MM.1S (cell line): ENCODE measurements around the gene SGK1.

ENCODE experiments used
- DNase-seq: peaks from one replicate; pipeline ENCODE4 v3.0.0-alpha.2; 2015
- H2AFZ ChIP-seq: fragments of 300-600 bp; sonication (generic); 2 replicates; pipeline ENCODE4 v1.6.0; 2016; ENCODE audit warnings: antibody characterized with exemption, low read length
- H3F3A ChIP-seq: fragments of 300-600 bp; sonication (generic); 2 replicates; pipeline ENCODE4 v1.6.1; 2016; ENCODE audit warnings: mild to moderate bottlenecking, antibody characterized with exemption, low read length, moderate library complexity, mixed read lengths; ENCODE audit not compliant: insufficient read depth
- H3K27ac ChIP-seq: fragments of 300-600 bp; sonication (generic); 2 replicates; pipeline ENCODE4 v1.5.1; 2016; ENCODE audit warnings: mild to moderate bottlenecking, low read length
- H3K27me3 ChIP-seq: fragments of 300-600 bp; sonication (generic); replicated peaks from 2 replicates; pipeline ENCODE4 v1.6.0; 2016; ENCODE audit warnings: low read length; ENCODE audit not compliant: insufficient read depth
- H3K36me3 ChIP-seq: fragments of 300-600 bp; sonication (generic); replicated peaks from 2 replicates; pipeline ENCODE4 v1.6.1; 2016; ENCODE audit warnings: mild to moderate bottlenecking, low read length, mixed read lengths; ENCODE audit not compliant: insufficient read depth
- H3K4me1 ChIP-seq: fragments of 300-600 bp; sonication (generic); 2 replicates; pipeline ENCODE4 v1.6.1; 2016; ENCODE audit warnings: low read length, mixed read lengths
- H3K4me2 ChIP-seq: fragments of 300-600 bp; sonication (generic); 2 replicates; pipeline ENCODE4 v1.6.0; 2016; ENCODE audit warnings: low read depth, low read length
- H3K4me3 ChIP-seq: fragments of 300-600 bp; sonication (generic); 2 replicates; pipeline ENCODE4 v1.5.1; 2016; ENCODE audit warnings: low read length, mixed read lengths
- H3K79me2 ChIP-seq: fragments of 300-600 bp; sonication (generic); 2 replicates; pipeline ENCODE4 v1.6.1; 2016; ENCODE audit warnings: mixed run types, low read length, mixed read lengths
- H3K9ac ChIP-seq: fragments of 300-600 bp; sonication (generic); 2 replicates; pipeline ENCODE4 v1.6.1; 2016; ENCODE audit warnings: low read length, mixed read lengths
- H3K9me2 ChIP-seq: fragments of 300-600 bp; sonication (generic); replicated peaks from 2 replicates; pipeline ENCODE4 v1.6.1; 2016; ENCODE audit warnings: mild to moderate bottlenecking, low read length, mixed read lengths; ENCODE audit not compliant: insufficient read depth
- H3K9me3 ChIP-seq: fragments of 300-600 bp; sonication (generic); replicated peaks from 2 replicates; pipeline ENCODE4 v1.6.1; 2016; ENCODE audit warnings: mild to moderate bottlenecking, low read length, mixed read lengths; ENCODE audit not compliant: insufficient read depth
- H4K20me1 ChIP-seq: fragments of 300-600 bp; sonication (generic); 2 replicates; pipeline ENCODE4 v1.6.1; 2016; ENCODE audit warnings: mild to moderate bottlenecking, low read length, moderate library complexity, mixed read lengths; ENCODE audit not compliant: insufficient read depth
- EZH2 ChIP-seq: fragments of 300-600 bp; sonication (generic); optimal IDR thresholded peaks from 2 replicates; pipeline ENCODE3; 2017; ENCODE audit warnings: low read depth, mild to moderate bottlenecking, antibody characterized with exemption, low read length, mixed read lengths
- EZH2phosphoT487 ChIP-seq: fragments of 300-600 bp; sonication (generic); IDR thresholded peaks from 2 replicates; pipeline ENCODE4 v1.6.1; 2018; ENCODE audit warnings: antibody characterized with exemption, low read length
- TF ChIP-seq, protein P1 (sequence below): fragments of 300-600 bp; sonication (generic); IDR thresholded peaks from 2 replicates; pipeline ENCODE4 v1.5.1; 2016; ENCODE audit warnings: antibody characterized with exemption, low read length, mixed read lengths

SGK1 gene

DNA sequence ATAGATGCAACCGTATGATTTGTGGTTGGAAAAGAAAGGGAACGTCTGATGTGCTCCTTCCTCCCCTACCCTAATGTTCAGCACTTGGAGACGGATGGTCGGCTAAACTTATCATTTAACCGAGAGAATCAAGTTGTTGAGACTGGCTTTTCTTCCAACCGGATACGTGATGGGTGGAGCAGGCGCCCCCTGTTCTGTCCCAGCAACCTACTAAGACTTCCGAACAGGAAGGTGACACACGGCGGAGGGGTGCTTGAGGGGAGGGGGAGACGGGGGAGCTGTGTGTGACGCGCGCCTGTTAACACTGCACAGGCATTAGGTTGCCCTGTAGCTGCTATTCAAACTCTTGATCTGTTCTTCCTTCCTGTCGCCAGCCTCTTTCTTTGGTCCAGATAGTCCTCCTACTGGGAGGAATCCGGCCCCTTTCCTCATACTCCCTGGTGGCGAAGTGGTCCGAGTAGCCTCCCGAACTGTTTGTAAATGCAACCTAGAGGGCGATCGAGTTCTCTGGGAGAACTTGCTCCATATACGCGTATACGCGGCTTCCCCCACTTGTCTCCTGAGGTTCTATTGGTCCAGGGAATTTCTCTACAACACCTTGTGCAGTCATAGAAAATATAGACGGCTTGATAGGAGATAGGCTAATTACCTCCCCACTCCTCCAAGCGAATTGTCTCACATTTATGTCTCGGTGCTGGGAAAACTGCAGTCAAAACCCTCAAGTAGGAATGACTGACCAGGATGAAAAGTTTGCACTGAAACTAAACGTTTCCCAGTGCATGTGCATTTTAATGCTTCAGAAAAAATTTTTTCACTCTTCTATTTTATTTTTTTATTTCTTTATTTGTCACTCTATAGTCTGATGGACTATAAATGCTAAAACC, 139.5 kb downstream of the SGK1 start:
- Histone ChIP-seq H3K9ac (peak overlapping the region; percentile 44; the same call in 1 of the 2 replicates), H3K4me3 (peak overlapping the region; percentile 55), H3F3A (peaks cover 12% of the 10 kb centered on the region), H3K4me2 (peak overlapping the region; percentile 74), H3K4me1 (peaks cover 13% of the 10 kb centered on the region), H3K79me2 (peaks cover 12% of the 10 kb centered on the region), H3K9me3 (no peaks in the 10 kb centered on the region), H3K36me3 (no peaks in the 10 kb centered on the region; the same call in 1 of the 2 replicates), H3K27me3 (no peaks in the 10 kb centered on the region), H3K27ac (peak overlapping the region; percentile 20; the same call in 1 of the 2 replicates), H3K9me2 (no peaks in the 10 kb centered on the region), H2AFZ (peak overlapping the region; percentile 93), H4K20me1 (0 out of 2 replicates have a peak, but pooled peaks cover 5% of the 10 kb centered on the region)
- peak; percentile 61 for DNase-seq
- TF ChIP-seq, protein P1, sequence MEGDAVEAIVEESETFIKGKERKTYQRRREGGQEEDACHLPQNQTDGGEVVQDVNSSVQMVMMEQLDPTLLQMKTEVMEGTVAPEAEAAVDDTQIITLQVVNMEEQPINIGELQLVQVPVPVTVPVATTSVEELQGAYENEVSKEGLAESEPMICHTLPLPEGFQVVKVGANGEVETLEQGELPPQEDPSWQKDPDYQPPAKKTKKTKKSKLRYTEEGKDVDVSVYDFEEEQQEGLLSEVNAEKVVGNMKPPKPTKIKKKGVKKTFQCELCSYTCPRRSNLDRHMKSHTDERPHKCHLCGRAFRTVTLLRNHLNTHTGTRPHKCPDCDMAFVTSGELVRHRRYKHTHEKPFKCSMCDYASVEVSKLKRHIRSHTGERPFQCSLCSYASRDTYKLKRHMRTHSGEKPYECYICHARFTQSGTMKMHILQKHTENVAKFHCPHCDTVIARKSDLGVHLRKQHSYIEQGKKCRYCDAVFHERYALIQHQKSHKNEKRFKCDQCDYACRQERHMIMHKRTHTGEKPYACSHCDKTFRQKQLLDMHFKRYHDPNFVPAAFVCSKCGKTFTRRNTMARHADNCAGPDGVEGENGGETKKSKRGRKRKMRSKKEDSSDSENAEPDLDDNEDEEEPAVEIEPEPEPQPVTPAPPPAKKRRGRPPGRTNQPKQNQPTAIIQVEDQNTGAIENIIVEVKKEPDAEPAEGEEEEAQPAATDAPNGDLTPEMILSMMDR = peak; percentile 77
- TF ChIP-seq EZH2phosphoT487 = no peak
- no peak for TF ChIP-seq EZH2

DNA sequence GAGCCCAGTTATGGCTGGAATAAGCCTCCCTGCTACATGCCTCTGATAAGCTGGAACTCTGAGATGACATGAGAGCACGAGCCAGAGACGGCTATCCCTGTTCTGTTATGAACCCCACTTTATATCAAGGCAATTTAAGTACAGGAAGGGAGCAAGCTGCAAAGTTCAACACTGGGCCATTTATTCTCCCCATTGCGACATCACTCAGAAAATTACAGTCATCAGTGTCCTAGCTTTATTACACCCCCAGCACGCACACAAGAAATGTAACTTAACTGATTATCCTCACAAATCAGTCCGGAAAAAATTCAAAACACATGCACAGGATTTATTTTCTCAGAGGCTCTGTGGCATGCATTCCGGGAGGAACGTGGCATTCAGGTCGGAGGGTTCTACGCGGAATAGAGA, 140.2 kb downstream of the SGK1 start:
- Histone ChIP-seq H3K36me3 (no peaks in the 10 kb centered on the region; the same call in 1 of the 2 replicates), H4K20me1 (0 out of 2 replicates have a peak, but pooled peaks cover 6% of the 10 kb centered on the region), H3K4me3 (peak overlapping the region; percentile 55; the same call in 1 of the 2 replicates), H2AFZ (peak overlapping the region; percentile 93), H3K9ac (no peak overlapping the region), H3F3A (peaks cover 12% of the 10 kb centered on the region), H3K27me3 (no peaks in the 10 kb centered on the region), H3K27ac (no peak overlapping the region), H3K4me2 (peak overlapping the region; percentile 74; the same call in 1 of the 2 replicates), H3K4me1 (peaks cover 17% of the 10 kb centered on the region), H3K79me2 (peaks cover 19% of the 10 kb centered on the region), H3K9me3 (no peaks in the 10 kb centered on the region), H3K9me2 (no peaks in the 10 kb centered on the region)
- no peak for TF ChIP-seq EZH2
- no peak for TF ChIP-seq EZH2phosphoT487
- TF ChIP-seq, protein P1 = no peak
- DNase-seq = no peak

DNA sequence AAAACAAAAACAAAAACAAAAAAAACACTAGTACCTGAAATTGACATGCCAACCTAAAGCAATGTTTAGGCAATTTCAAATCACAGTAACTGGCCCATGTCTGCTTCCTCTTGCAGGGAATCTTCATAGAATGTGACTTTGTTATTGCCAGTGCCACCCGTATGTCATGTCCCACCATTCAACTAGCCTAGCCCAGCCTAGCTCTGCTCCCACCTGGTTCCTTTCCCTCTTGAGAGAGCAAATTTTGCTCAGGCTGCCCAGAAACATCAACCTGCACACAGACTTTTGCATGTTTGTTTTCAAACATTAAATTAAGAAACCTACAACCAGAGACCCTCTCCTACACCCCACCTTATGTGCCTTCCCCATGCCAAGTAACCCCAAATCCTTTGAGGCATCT, 140.7 kb downstream of the SGK1 start:
- H3K9me2 ChIP-seq = no peaks in the 10 kb centered on the region
- no peak overlapping the region for H3K27ac ChIP-seq
- H3K4me3 ChIP-seq = no peak overlapping the region
- TF ChIP-seq, protein P1 = no peak
- TF ChIP-seq EZH2 (no peak), EZH2phosphoT487 (no peak)
- H3K4me1 ChIP-seq = peaks cover 22% of the 10 kb centered on the region
- no peaks in the 10 kb centered on the region for H3K9me3 ChIP-seq
- H3K79me2 ChIP-seq = peaks cover 24% of the 10 kb centered on the region
- no peak overlapping the region for H3K4me2 ChIP-seq
- H3F3A ChIP-seq = peaks cover 15% of the 10 kb centered on the region
- H4K20me1 ChIP-seq = 0 out of 2 replicates have a peak, but pooled peaks cover 10% of the 10 kb centered on the region
- peaks cover 4% of the 10 kb centered on the region; the same call in 1 of the 2 replicates for H3K36me3 ChIP-seq
- DNase-seq = no peak
- no peaks in the 10 kb centered on the region for H3K27me3 ChIP-seq
- no peak overlapping the region for H3K9ac ChIP-seq
- H2AFZ ChIP-seq = no peak overlapping the region
